K562 (cell line): ENCODE results near the gene ZNF420. TPM values are rescaled to one million over a fixed set of nuclear protein-coding genes. Genes with fewer than 3 reads are reported as not detected.

Experiments used
- ATF7 ChIP-seq: fragments of 450-650 bp; IDR thresholded peaks from 2 replicates; pipeline ENCODE4 v1.7.1; 2014; ENCODE audit warnings: mild to moderate bottlenecking, moderate library complexity
- FOSL1 ChIP-seq: fragments of 200-800 bp; sonication (Bioruptor generic); conservative IDR thresholded peaks from 2 replicates; pipeline ENCODE4 v1.6.1; 2016; ENCODE audit warnings: missing genetic modification characterization, missing compliant biosample characterization
- MGA ChIP-seq: fragments of 450-650 bp; IDR thresholded peaks from 2 replicates; pipeline ENCODE4 v1.6.1; 2016; ENCODE audit warnings: mild to moderate bottlenecking, moderate library complexity
- PBX2 ChIP-seq, 2 experiments: IDR thresholded peaks in 1 of 2; conservative IDR thresholded peaks in 1 of 2; 2 replicates each; pipeline ENCODE4 v1.6.1; 2016; ENCODE audit warnings: low read depth in 2 of 2, mild to moderate bottlenecking in 1 of 2, missing compliant biosample characterization in 1 of 2, missing genetic modification characterization in 1 of 2, moderate library complexity in 1 of 2
- ZBTB11 ChIP-seq, 3 experiments: fragments of 200-800 bp in 1 of 3; fragments of 250-450 bp in 1 of 3; fragments of 450-650 bp in 1 of 3; sonication (Bioruptor Pico) in 1 of 3; sonication (Bioruptor generic) in 1 of 3; formaldehyde crosslinking in 1 of 3; IDR thresholded peaks; 2 replicates each; pipeline versions ENCODE4 v1.6.1 to v1.8.0; 2016 to 2022; ENCODE audit warnings: mild to moderate bottlenecking in 2 of 3, missing genetic modification characterization in 2 of 3, missing compliant biosample characterization in 1 of 3, moderate library complexity in 1 of 3
- polyA plus RNA-seq, 8 experiments: library from polyadenylated mRNA; depleted of rRNA in 4 of 8; stranded (reverse) in 5 of 8; unstranded in 3 of 8; fragments of >200 nt; fragmentation: Nextera tagmentation in 2 of 8; fragmentation: Illumina TruSeq in 1 of 8; extraction: Ambion mirVana in 2 of 8; extraction: Trizol in 1 of 8; gene quantifications; 2 replicates each; pipeline versions ENCODE4 v1.2.1 to v1.2.3, GENCODE V29; 2011 to 2014; ENCODE audit warnings: inconsistent platforms in 1 of 8, missing spikeins in 1 of 8
- total RNA-seq, 7 experiments: library from RNA; depleted of rRNA in 6 of 7; stranded (reverse); fragments of >200 nt in 6 of 7; fragmentation: Illumina TruSeq in 2 of 7; extraction: Trizol in 2 of 7; gene quantifications; 2 replicates each; pipeline versions ENCODE4 v1.2.1 to v1.2.3, GENCODE V29; 2011 to 2021; ENCODE audit warnings: low replicate concordance in 1 of 7

The ZNF420 gene
- total and polyA plus RNA-seq, 9 of the 15 experiments (the other 6 are each of a cell fraction or from before 2014, with no cell fraction given) = 2.6 to 7.2 (median 5.1) TPM

- TF ChIP-seq PBX2 (CRISPR knock-in tag; IDR thresholded peaks at IDR 0.05; ENCODE audit: low read depth) = no peak
- peak; percentile 59 for TF ChIP-seq PBX2 (tag; conservative IDR thresholded peaks at IDR 0.05; ENCODE audit: low read depth)
- peak in 1 of 3 experiments; percentile 89; a peak in 2 of 6 replicates for TF ChIP-seq ZBTB11 (CRISPR knock-in tag; IDR thresholded peaks at IDR 0.05)
- 0 out of 2 replicates have a peak, but pooled peaks have one; percentile 20 for TF ChIP-seq FOSL1 (tag)
- peak; percentile 34; the same call in 1 of the 2 replicates for TF ChIP-seq ATF7
- peak; percentile 36; the same call in 1 of the 2 replicates for TF ChIP-seq MGA
Measured at GRCh38 chr19:37172368-37173366, 94.4 kb downstream of the ZNF420 start, which contains the start of gene ZNF585A (continued).
